ENCODE results near the gene DDX31.
A peak's percentile ranks its signal among the peaks of the same experiment; 100 is the strongest.

The DDX31 gene

DNA sequence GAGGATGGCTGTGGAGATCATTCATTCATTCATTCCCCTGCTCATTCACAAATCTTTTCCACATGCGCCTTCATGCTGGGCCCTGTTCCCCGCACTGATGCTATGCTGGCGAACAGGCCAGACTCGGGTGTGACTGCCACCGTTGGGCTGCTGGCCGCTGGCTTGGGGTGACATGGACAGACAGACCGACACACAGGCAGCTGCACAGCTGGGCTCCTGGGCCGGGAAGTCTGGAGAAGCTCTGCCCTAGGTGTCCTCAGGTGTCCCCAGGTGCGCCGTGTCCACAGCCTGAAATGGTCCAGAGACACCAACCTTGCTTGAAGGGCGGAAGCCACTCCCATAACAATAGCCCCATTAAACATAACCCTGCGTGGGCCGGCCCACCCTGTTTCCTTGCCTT is 122.3 kb downstream of the DDX31 start:
- DNase-seq (ENCODE audit: low read depth, low spot score): no peak

DNA sequence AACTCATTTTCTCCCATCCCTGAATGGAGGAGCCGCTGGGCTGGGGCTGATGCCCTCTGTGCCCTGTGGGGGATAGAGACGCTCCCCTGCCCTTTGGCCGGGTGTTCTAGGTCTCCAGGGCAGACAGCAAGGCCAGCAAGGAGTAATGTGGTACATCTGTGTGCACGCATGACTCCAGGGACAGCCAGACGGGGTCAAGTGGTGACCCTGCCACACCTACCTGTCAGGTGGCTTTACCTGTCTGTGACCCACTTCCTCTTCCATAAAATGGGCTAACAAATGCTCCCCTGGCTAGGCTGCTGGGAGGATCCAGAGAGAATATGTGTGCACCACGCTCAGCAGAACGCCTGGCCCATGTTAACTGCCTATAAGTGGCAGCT is 122.7 kb downstream of the DDX31 start:
- no peak for DNase-seq (ENCODE audit: low read depth, low spot score)

DNA sequence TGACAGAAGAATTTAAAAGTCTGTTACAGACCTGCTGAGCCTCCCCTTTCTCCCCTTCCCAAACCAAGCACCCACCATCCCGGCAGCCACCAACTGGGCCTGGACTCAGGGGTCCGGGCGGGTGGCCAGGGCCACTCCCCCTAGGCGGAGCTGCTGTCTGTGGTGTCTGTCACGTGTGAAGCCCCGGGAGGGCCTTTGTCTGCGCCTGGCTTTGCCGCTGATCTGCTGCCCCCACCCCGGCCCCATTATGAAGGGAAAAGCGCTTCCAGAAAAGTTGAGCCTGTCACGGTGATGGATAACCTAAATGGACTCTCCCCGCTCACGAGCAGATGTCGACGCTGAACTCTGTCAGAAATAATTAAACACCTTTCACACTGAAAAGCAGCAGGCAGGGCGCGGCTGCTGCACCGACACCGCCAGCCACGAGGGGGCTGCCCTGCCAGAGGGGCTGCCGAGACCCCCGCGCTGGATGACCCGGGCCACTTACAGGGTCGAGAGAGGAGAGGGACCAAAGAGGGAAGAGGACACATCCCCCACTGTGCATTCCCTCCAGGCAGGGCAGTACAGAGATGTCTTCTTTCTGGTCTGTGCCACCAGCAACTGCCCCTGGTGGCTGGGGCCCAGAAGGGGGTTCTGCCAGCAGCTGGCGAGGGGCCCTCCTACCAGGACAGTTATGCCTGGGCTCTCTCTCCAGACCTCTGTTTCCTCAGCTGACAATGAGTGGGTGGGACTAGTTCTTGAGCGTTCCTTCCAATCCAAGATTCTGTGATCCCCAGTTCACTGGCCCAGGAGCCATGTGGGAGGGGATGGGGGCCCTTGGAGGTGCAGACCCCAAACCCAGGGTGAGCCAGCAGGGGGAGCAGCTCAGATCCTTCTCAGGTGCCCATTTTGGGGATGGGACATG is 123.4 kb downstream of the DDX31 start:
- DNase-seq (ENCODE audit: low read depth, low spot score): peak; percentile 3

DNA sequence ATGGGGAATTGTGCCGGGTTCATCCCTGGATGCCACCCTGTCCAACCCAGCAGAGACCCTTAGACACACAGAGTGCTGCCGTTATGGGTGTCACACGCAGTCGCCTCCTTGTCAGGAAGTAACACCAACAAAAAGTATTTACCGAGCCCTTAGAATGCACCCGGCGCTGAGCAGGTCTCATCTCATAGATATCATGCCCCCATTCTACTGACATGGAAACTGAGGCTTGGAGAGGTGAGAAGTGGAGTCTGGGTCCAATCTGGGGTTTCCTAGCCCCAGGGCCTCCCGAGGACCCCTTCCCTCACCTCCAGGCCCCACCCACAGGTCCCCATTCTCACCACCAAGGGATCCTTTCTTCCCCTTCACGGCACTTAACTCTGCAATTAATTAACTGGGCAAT is 124.2 kb downstream of the DDX31 start:
- no peak for DNase-seq (ENCODE audit: low read depth, low spot score)

DNA sequence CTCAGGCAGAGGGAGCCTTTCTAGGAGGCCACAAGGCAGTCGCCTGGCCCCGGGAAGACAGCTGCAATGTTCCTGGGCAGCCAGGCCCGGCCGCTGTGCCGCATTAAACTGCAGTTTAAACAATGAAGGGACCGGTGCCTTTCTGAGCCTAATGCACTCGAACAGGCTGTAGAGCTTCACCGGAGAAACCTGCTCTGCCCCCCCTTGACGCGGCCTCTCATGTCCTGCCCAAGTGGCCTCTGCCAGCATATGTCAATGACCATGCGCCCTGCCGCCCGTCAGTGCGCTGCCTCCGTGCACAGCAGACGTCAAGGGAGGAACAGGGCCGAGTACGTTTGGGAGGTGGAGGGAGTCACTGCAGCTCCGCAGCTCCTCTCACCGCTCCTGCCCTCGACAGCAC is 125.8 kb downstream of the DDX31 start:
- DNase-seq (ENCODE audit: low read depth, low spot score): no peak

DNA sequence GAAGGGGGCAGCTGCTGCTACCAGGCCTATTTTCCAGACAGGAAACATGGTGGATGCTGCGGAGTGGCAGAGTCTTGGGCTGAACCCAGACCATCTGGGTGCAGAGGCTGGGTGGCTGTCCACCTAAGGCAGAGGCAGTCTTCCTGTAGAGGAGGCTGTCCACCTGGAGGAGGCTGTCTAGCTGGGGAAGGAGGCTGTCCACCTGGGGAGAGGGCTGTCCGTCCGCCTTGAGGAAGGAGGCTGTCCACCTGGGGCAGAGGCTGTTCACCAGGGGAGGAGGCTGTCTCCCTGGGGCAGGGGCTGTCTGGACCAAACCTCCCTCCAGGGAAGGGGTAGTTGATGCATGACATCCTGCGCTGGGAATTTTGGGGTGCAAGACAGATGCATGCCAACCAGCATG is 126.5 kb downstream of the DDX31 start:
- no peak for DNase-seq (ENCODE audit: low read depth, low spot score)
